GM12873 (cell line): ENCODE measurements around the gene CAST.

Experiments
- CTCF ChIP-seq: IDR thresholded peaks from 2 replicates; pipeline ENCODE4 v1.5.1; 2012; ENCODE audit warnings: low read depth, mild to moderate bottlenecking, moderate library complexity, low read length, control low read depth; ENCODE audit not compliant: insufficient read depth; ENCODE audit errors: missing control alignments

Gene CAST

GRCh38 chr5:96785326-96786109 is 123.3 kb downstream of the CAST start:
- TF ChIP-seq CTCF = no peak

- no peak for TF ChIP-seq CTCF
Measured at GRCh38 chr5:96788112-96788749, 126.1 kb downstream of the CAST start.

GRCh38 chr5:96789794-96790330 is 127.7 kb downstream of the CAST start:
- TF ChIP-seq CTCF = no peak

GRCh38 chr5:96790961-96791504 is 128.9 kb downstream of the CAST start:
- TF ChIP-seq CTCF = no peak

- TF ChIP-seq CTCF = no peak
Measured at GRCh38 chr5:96794757-96795156, 132.6 kb downstream of the CAST start.

GRCh38 chr5:96795626-96796025 is 133.4 kb downstream of the CAST start:
- TF ChIP-seq CTCF = no peak

GRCh38 chr5:96796434-96796833 is 134.3 kb downstream of the CAST start:
- no peak for TF ChIP-seq CTCF
